Measurements from ENCODE around the gene FGF12.

Gene FGF12

DNA sequence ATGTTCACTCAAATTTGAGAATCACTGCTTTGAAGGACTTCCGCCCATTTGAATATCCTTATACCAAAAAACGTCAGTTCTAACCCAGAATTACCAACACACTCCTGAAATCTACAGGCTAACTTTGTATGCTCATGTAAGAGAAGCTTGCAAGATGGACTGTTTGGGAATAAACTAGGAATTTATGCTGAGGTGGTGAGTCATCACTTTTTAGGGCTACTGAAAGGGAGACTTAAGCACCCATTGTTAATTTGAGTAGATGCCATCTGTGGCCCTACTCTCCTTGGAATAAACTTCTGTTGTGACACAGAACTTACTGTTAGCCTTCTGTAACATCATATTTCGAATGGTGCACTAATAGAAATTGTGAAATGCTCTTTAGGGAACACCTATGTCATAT is 74.6 kb downstream of the FGF12 start:
- H3K14ac ChIP-seq (ENCODE audit: low read length in 2 of 2) = no peak overlapping the region

DNA sequence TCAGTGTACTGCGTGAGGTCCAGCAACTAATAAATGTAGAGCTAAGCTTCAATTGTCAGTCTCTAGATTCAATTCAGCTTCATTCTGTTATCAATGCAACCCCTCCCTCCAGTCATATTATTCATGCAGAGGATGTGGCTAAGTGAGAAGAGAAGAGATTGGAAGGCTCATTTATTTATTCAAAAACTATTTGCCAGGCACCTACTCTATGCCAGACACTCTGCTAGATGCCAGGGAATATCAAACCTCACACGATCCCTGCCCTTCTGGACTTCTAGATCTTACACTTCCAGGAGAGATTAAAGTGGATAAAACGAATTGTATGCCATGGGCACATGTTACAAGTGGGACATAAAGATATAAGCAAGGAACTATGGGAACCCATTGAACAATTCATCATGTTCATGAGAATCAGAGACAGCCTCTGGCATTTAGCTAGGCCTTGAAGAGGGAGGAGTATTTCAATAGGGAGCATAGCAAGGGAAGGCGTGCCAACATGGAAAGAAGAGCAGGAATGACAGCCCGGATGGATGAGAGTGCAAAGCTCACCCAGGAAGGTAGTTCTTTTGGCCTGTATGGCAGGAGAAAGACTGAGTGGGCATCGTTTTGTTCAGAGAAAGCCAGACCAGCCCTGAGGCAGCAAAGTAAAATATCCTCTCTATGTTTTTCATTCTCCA is 75.4 kb downstream of the FGF12 start:
- H3K4ac ChIP-seq (ENCODE audit: low read depth in 1 of 2, low read length in 2 of 2) = no peak overlapping the region
- H3K4me2 ChIP-seq (ENCODE audit: low read length, poor library complexity, severe bottlenecking) = no peak overlapping the region
- H3K14ac ChIP-seq (ENCODE audit: low read length in 2 of 2) = no peak overlapping the region
- H3K23ac ChIP-seq (ENCODE audit: low read length in 2 of 2) = no peak overlapping the region
- no peaks in the 10 kb centered on the region for H3K4me1 ChIP-seq (ENCODE audit: control insufficient read depth, insufficient read depth, low read depth, low read length)
- no peak overlapping the region for H3K4me3 ChIP-seq (ENCODE audit: insufficient read depth in 1 of 2, low read depth in 1 of 2, low read length in 2 of 2)
- H4K91ac ChIP-seq (ENCODE audit: low read length) = no peak overlapping the region
- H3K79me1 ChIP-seq (replicated peaks; ENCODE audit: low read length, poor library complexity, severe bottlenecking) = no peaks in the 10 kb centered on the region
- H3K27ac ChIP-seq (ENCODE audit: low read length, poor library complexity, severe bottlenecking) = no peak overlapping the region
- no peak overlapping the region for H2BK12ac ChIP-seq (ENCODE audit: low read length in 2 of 2)
- H3K18ac ChIP-seq (ENCODE audit: low read depth in 1 of 2, low read length in 2 of 2) = no peak overlapping the region
- no peak overlapping the region for H2AFZ ChIP-seq (ENCODE audit: low read depth, low read length)
- no peak overlapping the region for H3K9ac ChIP-seq (ENCODE audit: low read length)
- no peak overlapping the region for H2BK120ac ChIP-seq (ENCODE audit: low read depth, low read length)
- no peaks in the 10 kb centered on the region for H3K9me3 ChIP-seq (ENCODE audit: control insufficient read depth, low read length)
- no peak overlapping the region for H2BK5ac ChIP-seq (ENCODE audit: low read depth, low read length, poor library complexity, severe bottlenecking)
- WGBS = 68% methylated on average over 4 of the region's 6 CpGs
- no peak for DNase-seq
- no peaks in the 10 kb centered on the region for H3K36me3 ChIP-seq (ENCODE audit: control insufficient read depth in 1 of 2, insufficient read depth in 2 of 2, low read depth in 1 of 2, low read length in 2 of 2)
- no peak overlapping the region for H2BK15ac ChIP-seq (ENCODE audit: low read depth, poor library complexity, severe bottlenecking)
- H4K8ac ChIP-seq (ENCODE audit: low read length) = no peak overlapping the region
- H2AK5ac ChIP-seq (ENCODE audit: low read length, severe bottlenecking) = no peak overlapping the region
- no peaks in the 10 kb centered on the region for H3K27me3 ChIP-seq (ENCODE audit: control insufficient read depth in 1 of 2, insufficient read depth in 1 of 2, low read length in 2 of 2)

More for the DNA sequence above, 74.6 kb downstream of the FGF12 start:
- Histone ChIP-seq H2BK12ac (ENCODE audit: low read length in 2 of 2) (no peak overlapping the region), H4K91ac (ENCODE audit: low read length) (no peak overlapping the region), H3K4me2 (ENCODE audit: low read length, poor library complexity, severe bottlenecking) (no peak overlapping the region), H3K9ac (ENCODE audit: low read length) (no peak overlapping the region), H2BK5ac (ENCODE audit: low read depth, low read length, poor library complexity, severe bottlenecking) (no peak overlapping the region), H3K4me1 (ENCODE audit: control insufficient read depth, insufficient read depth, low read depth, low read length) (no peaks in the 10 kb centered on the region), H3K27ac (ENCODE audit: low read length, poor library complexity, severe bottlenecking) (no peak overlapping the region), H2BK120ac (ENCODE audit: low read depth, low read length) (no peak overlapping the region), H3K27me3 (ENCODE audit: control insufficient read depth in 1 of 2, insufficient read depth in 1 of 2, low read length in 2 of 2) (no peaks in the 10 kb centered on the region), H2AFZ (ENCODE audit: low read depth, low read length) (no peak overlapping the region), H3K18ac (ENCODE audit: low read depth in 1 of 2, low read length in 2 of 2) (no peak overlapping the region), H4K8ac (ENCODE audit: low read length) (no peak overlapping the region), H3K9me3 (ENCODE audit: control insufficient read depth, low read length) (no peaks in the 10 kb centered on the region), H3K4ac (ENCODE audit: low read depth in 1 of 2, low read length in 2 of 2) (no peak overlapping the region), H3K23ac (ENCODE audit: low read length in 2 of 2) (no peak overlapping the region), H3K4me3 (ENCODE audit: insufficient read depth in 1 of 2, low read depth in 1 of 2, low read length in 2 of 2) (no peak overlapping the region), H3K36me3 (ENCODE audit: control insufficient read depth in 1 of 2, insufficient read depth in 2 of 2, low read depth in 1 of 2, low read length in 2 of 2) (no peaks in the 10 kb centered on the region), H3K79me1 (replicated peaks; ENCODE audit: low read length, poor library complexity, severe bottlenecking) (no peaks in the 10 kb centered on the region), H2AK5ac (ENCODE audit: low read length, severe bottlenecking) (no peak overlapping the region), H2BK15ac (ENCODE audit: low read depth, poor library complexity, severe bottlenecking) (no peak overlapping the region)
- no peak for DNase-seq
- WGBS = 20% methylated on average over 1 of the region's 3 CpGs

GRCh38 chr3:192645437-192645836 is 81.9 kb downstream of the FGF12 start:
- H2AK5ac ChIP-seq (ENCODE audit: low read length, severe bottlenecking) = no peak overlapping the region
- no peak overlapping the region for H2AFZ ChIP-seq (ENCODE audit: low read depth, low read length)
- H3K79me1 ChIP-seq (replicated peaks; ENCODE audit: low read length, poor library complexity, severe bottlenecking) = no peaks in the 10 kb centered on the region
- H3K23ac ChIP-seq (ENCODE audit: low read length in 2 of 2) = no peak overlapping the region
- no peaks in the 10 kb centered on the region for H3K9me3 ChIP-seq (ENCODE audit: control insufficient read depth, low read length)
- H3K18ac ChIP-seq (ENCODE audit: low read depth in 1 of 2, low read length in 2 of 2) = no peak overlapping the region
- H2BK12ac ChIP-seq (ENCODE audit: low read length in 2 of 2) = no peak overlapping the region
- no peaks in the 10 kb centered on the region for H3K27me3 ChIP-seq (ENCODE audit: control insufficient read depth in 1 of 2, insufficient read depth in 1 of 2, low read length in 2 of 2)
- no peak overlapping the region for H3K4ac ChIP-seq (ENCODE audit: low read depth in 1 of 2, low read length in 2 of 2)
- H3K36me3 ChIP-seq (ENCODE audit: control insufficient read depth in 1 of 2, insufficient read depth in 2 of 2, low read depth in 1 of 2, low read length in 2 of 2) = no peaks in the 10 kb centered on the region
- no peak overlapping the region for H4K8ac ChIP-seq (ENCODE audit: low read length)
- H3K4me2 ChIP-seq (ENCODE audit: low read length, poor library complexity, severe bottlenecking) = no peak overlapping the region
- H2BK15ac ChIP-seq (ENCODE audit: low read depth, poor library complexity, severe bottlenecking) = no peak overlapping the region
- no peak overlapping the region for H3K4me3 ChIP-seq (ENCODE audit: insufficient read depth in 1 of 2, low read depth in 1 of 2, low read length in 2 of 2)
- H3K27ac ChIP-seq (ENCODE audit: low read length, poor library complexity, severe bottlenecking) = no peak overlapping the region
- H3K9ac ChIP-seq (ENCODE audit: low read length) = no peak overlapping the region
- no peak overlapping the region for H4K91ac ChIP-seq (ENCODE audit: low read length)
- H2BK5ac ChIP-seq (ENCODE audit: low read depth, low read length, poor library complexity, severe bottlenecking) = no peak overlapping the region
- WGBS = 0% methylated on average over 1 of the region's 1 CpG
- no peak overlapping the region for H3K14ac ChIP-seq (ENCODE audit: low read length in 2 of 2)
- no peak overlapping the region for H2BK120ac ChIP-seq (ENCODE audit: low read depth, low read length)
- H3K4me1 ChIP-seq (ENCODE audit: control insufficient read depth, insufficient read depth, low read depth, low read length) = no peaks in the 10 kb centered on the region
- DNase-seq = no peak

GRCh38 chr3:192642651-192643050 is 84.7 kb downstream of the FGF12 start:
- H3K27ac ChIP-seq (ENCODE audit: low read length, poor library complexity, severe bottlenecking) = no peak overlapping the region
- H3K4me2 ChIP-seq (ENCODE audit: low read length, poor library complexity, severe bottlenecking) = no peak overlapping the region
- no peak overlapping the region for H4K8ac ChIP-seq (ENCODE audit: low read length)
- no peaks in the 10 kb centered on the region for H3K27me3 ChIP-seq (ENCODE audit: control insufficient read depth in 1 of 2, insufficient read depth in 1 of 2, low read length in 2 of 2)
- no peak overlapping the region for H2BK12ac ChIP-seq (ENCODE audit: low read length in 2 of 2)
- H3K4me1 ChIP-seq (ENCODE audit: control insufficient read depth, insufficient read depth, low read depth, low read length) = no peaks in the 10 kb centered on the region
- H3K4me3 ChIP-seq (ENCODE audit: insufficient read depth in 1 of 2, low read depth in 1 of 2, low read length in 2 of 2) = no peak overlapping the region
- no peak overlapping the region for H2BK120ac ChIP-seq (ENCODE audit: low read depth, low read length)
- H2AK5ac ChIP-seq (ENCODE audit: low read length, severe bottlenecking) = no peak overlapping the region
- no peak overlapping the region for H2BK15ac ChIP-seq (ENCODE audit: low read depth, poor library complexity, severe bottlenecking)
- H4K91ac ChIP-seq (ENCODE audit: low read length) = no peak overlapping the region
- no peaks in the 10 kb centered on the region for H3K9me3 ChIP-seq (ENCODE audit: control insufficient read depth, low read length)
- no peaks in the 10 kb centered on the region for H3K36me3 ChIP-seq (ENCODE audit: control insufficient read depth in 1 of 2, insufficient read depth in 2 of 2, low read depth in 1 of 2, low read length in 2 of 2)
- 81% methylated on average over 4 of the region's 5 CpGs for WGBS
- H3K23ac ChIP-seq (ENCODE audit: low read length in 2 of 2) = no peak overlapping the region
- no peak overlapping the region for H2AFZ ChIP-seq (ENCODE audit: low read depth, low read length)
- H3K9ac ChIP-seq (ENCODE audit: low read length) = no peak overlapping the region
- no peak overlapping the region for H2BK5ac ChIP-seq (ENCODE audit: low read depth, low read length, poor library complexity, severe bottlenecking)
- H3K79me1 ChIP-seq (replicated peaks; ENCODE audit: low read length, poor library complexity, severe bottlenecking) = no peaks in the 10 kb centered on the region
- no peak overlapping the region for H3K18ac ChIP-seq (ENCODE audit: low read depth in 1 of 2, low read length in 2 of 2)
- H3K14ac ChIP-seq (ENCODE audit: low read length in 2 of 2) = no peak overlapping the region
- H3K4ac ChIP-seq (ENCODE audit: low read depth in 1 of 2, low read length in 2 of 2) = no peak overlapping the region
- no peak for DNase-seq
